T-helper 17 cell (primary cell): Measurements from ENCODE around the gene DUOX2. TPM values are rescaled to one million over a fixed set of nuclear protein-coding genes. Genes with fewer than 3 reads are reported as not detected.
A peak's percentile ranks its signal among the peaks of the same experiment; 100 is the strongest.
"Not testable (repeated sequence)": the region's sequence is repeated elsewhere in the genome, so short reads cannot be mapped to it uniquely, and the experiment has no call there.

Experiments used
- ATAC-seq: fragments of 150-1000 bp; cut with Tn5 transposase; 2 replicates; pipeline ENCODE4 v1.10.0; 2021; ENCODE audit warnings: mild to moderate bottlenecking, moderate library complexity
- DNase-seq, 3 donors: peaks; one replicate each; pipeline versions ENCODE4 v3.0.0 to v3.0.0-alpha.2; 2020 to 2021
- H3K9me3 ChIP-seq: one replicate; pipeline ENCODE4 v1.7.0; 2013; ENCODE audit warnings: low read length, mild to moderate bottlenecking; ENCODE audit not compliant: control insufficient read depth, poor library complexity, severe bottlenecking
- H3K27ac Mint-ChIP-seq: one replicate; pipeline ENCODE4 v1.8.0; 2022; ENCODE audit warnings: mild to moderate bottlenecking, moderate library complexity, mixed read lengths
- H3K27me3 Mint-ChIP-seq: one replicate; pipeline ENCODE4 v1.8.0; 2022; ENCODE audit warnings: mixed read lengths
- H3K36me3 Mint-ChIP-seq: one replicate; pipeline ENCODE4 v1.8.0; 2022; ENCODE audit warnings: low read depth, mixed read lengths
- H3K4me1 Mint-ChIP-seq: one replicate; pipeline ENCODE4 v1.8.0; 2022; ENCODE audit warnings: mild to moderate bottlenecking, mixed read lengths
- H3K4me3 Mint-ChIP-seq: one replicate; pipeline ENCODE4 v1.8.0; 2022; ENCODE audit warnings: mild to moderate bottlenecking, moderate library complexity, mixed read lengths
- total RNA-seq, 4 donors: library from RNA in 2 of 4; stranded (reverse) in 2 of 4; gene quantifications; one replicate each; pipeline ENCODE4 v1.2.3 and lab custom pipeline; 2022 to 2026

Gene DUOX2
- total RNA-seq, 2 donors from 2014 or later = 0.27 TPM; not detected in 1

GRCh38 chr15:45048794-45049631 lies 65.0 kb downstream of the DUOX2 start:
- no peaks in the 10 kb centered on the region for H3K9me3 ChIP-seq
- Mint-ChIP-seq H3K4me3 (no peak overlapping the region), H3K27me3 (no peaks in the 10 kb centered on the region), H3K36me3 (peaks cover 4% of the 10 kb centered on the region), H3K4me1 (no peaks in the 10 kb centered on the region), H3K27ac (no peak overlapping the region)
- DNase-seq (no peak), ATAC-seq (peak; percentile 87)

- H3K9me3 ChIP-seq, H3K36me3 Mint-ChIP-seq, DNase-seq, H3K4me3 Mint-ChIP-seq, H3K27ac Mint-ChIP-seq, H3K4me1 Mint-ChIP-seq, H3K27me3 Mint-ChIP-seq: not testable (repeated sequence)
- ATAC-seq = peak; percentile 33
These were observed 65.6 kb downstream of the DUOX2 start for GRCh38 chr15:45048449-45048793.

DNA sequence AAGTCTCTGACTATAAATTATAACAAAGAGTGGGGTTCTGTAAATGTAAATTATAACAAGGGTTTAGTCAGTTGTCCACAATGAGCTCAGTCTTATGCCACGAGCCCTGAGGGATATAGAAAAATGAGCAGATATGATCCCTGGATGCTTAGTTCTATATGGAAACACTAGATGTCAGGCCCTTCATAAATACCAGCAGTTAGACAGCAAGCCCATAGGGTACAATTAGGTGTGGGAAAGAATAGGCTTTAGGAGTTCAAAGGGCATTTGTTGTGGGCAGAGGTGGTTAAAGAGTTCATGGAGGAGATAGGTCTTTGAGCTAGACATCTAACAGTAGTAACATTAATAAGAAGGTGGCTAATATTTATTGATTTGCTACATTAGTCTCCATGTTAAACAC lies 69.7 kb downstream of the DUOX2 start:
- not testable (repeated sequence) for H3K27me3 Mint-ChIP-seq, H3K4me1 Mint-ChIP-seq, H3K27ac Mint-ChIP-seq, H3K9me3 ChIP-seq, DNase-seq, H3K4me3 Mint-ChIP-seq, ATAC-seq, H3K36me3 Mint-ChIP-seq

DNA sequence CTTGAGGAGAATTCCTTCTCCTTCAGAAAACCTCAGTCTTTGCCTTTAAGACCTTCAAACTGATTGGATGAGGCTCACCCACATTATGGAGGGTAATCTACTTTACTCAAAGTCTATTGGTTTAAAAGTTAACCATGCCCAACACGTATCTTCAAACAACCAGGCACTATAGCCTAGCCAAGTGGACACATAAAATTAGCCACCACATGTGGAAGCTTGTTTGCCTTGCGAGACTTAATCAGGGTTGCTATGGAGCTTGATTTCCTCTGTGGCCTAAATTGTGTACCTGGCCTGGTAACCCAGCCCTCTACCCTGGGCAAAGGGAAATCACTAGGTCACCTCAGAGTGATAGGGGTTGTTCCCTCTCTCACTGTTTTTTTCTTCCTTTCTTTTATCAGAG lies 71.1 kb downstream of the DUOX2 start:
- not testable (repeated sequence) for H3K4me1 Mint-ChIP-seq, ATAC-seq, H3K9me3 ChIP-seq, H3K36me3 Mint-ChIP-seq, H3K4me3 Mint-ChIP-seq, H3K27ac Mint-ChIP-seq, DNase-seq, H3K27me3 Mint-ChIP-seq

Other genes starting within 250 kb of the DUOX2 start
- gene TERB2, start 157.5 kb downstream of the DUOX2 start, total RNA-seq = not detected
- 1 to 10 TPM; 2.1 to 3.7 TPM for gene SORD, start 91.0 kb downstream of the DUOX2 start, total RNA-seq
- gene DUOXA2, start 154 bp upstream of the DUOX2 start, total RNA-seq = not detected
- under 1 TPM in 1 of 2 donors, not detected in 1; 0.57 TPM for gene DUOXA1, start 15.7 kb upstream of the DUOX2 start, total RNA-seq
- gene DUOX1, start 15.8 kb upstream of the DUOX2 start, total RNA-seq = under 1 TPM in 1 of 2 donors, not detected in 1; 0.42 TPM
- gene SHF, start 73.8 kb upstream of the DUOX2 start, total RNA-seq = 1 to 10 TPM; 2.0 to 2.8 TPM
- gene SLC28A2, start 138.1 kb upstream of the DUOX2 start, total RNA-seq = not detected